Activated T-helper 1 cell treated with anti-CD3 and anti-CD28 coated beads, Interleukin-12 subunit alpha, Interleukin-12 subunit beta, Interleukin-2, Interleukin-4 antibody, amounts not matched to agents 30 ng/mL and 10 ng/mL and 1 ng/mL, durations not matched to agents 14 hours and 24 hours and 36 hours (primary cell): ENCODE data around the gene STX1A. TPM values are rescaled to one million over a fixed set of nuclear protein-coding genes. Genes with fewer than 3 reads are reported as not detected.

ENCODE experiments used
- DNase-seq: peaks from one replicate; pipeline ENCODE4 v3.0.0; 2021; ENCODE audit warnings: low spot score
- H3K27ac Mint-ChIP-seq: one replicate; pipeline ENCODE4 v1.8.0; 2021; ENCODE audit warnings: mild to moderate bottlenecking, mixed read lengths
- H3K27me3 Mint-ChIP-seq: one replicate; pipeline ENCODE4 v1.8.0; 2022; ENCODE audit warnings: mild to moderate bottlenecking, moderate library complexity, mixed read lengths; ENCODE audit not compliant: insufficient read depth
- H3K36me3 Mint-ChIP-seq: one replicate; pipeline ENCODE4 v1.8.0; 2021; ENCODE audit warnings: low read depth, mixed read lengths
- H3K4me1 Mint-ChIP-seq: one replicate; pipeline ENCODE4 v1.8.0; 2021; ENCODE audit warnings: low read depth, mixed read lengths
- H3K4me3 Mint-ChIP-seq: one replicate; pipeline ENCODE4 v1.8.0; 2021; ENCODE audit warnings: mild to moderate bottlenecking, moderate library complexity, mixed read lengths
- H3K9me3 Mint-ChIP-seq: one replicate; pipeline ENCODE4 v1.8.0; 2021; ENCODE audit warnings: mixed read lengths
- intact Hi-C: fragments of 100-400 bp; cut with micrococcal nuclease; formaldehyde crosslinking; loops from one replicate; pipeline ENCODE4 v1.15.1; 2024
- total RNA-seq: library from RNA; stranded (reverse); gene quantifications from 2 replicates; pipeline ENCODE4 v1.2.3, GENCODE V29; 2022

STX1A gene
- 24.9 and 26.7 TPM in 2 replicates for total RNA-seq

DNA sequence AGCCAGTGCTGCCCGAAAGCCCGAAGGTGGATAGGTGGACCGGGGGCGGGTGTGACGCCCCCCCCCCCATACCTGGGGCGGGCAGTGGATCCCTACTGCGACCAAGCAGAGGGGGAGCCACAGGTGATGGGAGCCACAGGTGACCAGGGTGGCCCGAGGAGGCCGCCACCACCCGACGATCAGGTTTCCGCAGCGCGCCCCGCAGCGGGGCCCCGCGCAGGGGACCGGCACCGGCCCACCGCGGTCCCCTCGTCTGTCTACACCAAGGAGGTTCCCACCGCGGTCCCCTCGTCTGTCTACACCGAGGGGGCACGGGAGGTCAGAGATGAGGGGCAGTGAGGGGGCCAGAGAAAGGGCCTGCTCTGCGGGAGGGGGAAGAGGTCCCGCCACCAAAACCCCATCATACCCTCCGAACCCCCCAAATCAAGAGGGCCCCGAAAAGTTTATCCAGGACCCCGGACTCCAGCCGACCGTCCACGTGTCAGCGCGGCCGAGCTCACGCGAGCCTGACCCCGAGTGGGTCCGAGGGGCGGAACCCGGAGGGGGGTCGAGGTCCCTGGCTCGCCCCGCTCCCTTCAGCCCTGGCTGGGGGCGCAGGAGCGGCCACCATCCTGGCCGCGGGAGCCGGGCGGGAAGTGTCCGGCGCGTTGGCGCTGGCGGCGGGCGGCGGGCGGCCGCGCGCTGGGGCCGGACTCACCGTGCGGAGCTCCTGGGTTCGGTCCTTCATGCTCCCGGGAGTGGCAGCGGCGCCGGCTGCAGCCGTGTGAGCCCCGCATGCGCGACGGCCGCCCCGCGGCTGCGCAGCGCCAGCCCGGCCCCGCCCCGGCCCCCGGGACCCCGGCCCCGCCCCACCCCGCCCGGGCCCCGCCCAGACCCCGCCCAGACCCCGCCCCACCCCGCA lies at the start of gene STX1A:
Gene STX1A (minus strand): TSS at position 765 of the 901 bp plus-strand sequence. CDS start 38 bp downstream, at position 727.
- H3K9me3 Mint-ChIP-seq: no peaks in the 10 kb centered on the region
- H3K27me3 Mint-ChIP-seq: peaks cover 15% of the 10 kb centered on the region
- peak within 1 kb of the TSS; percentile 88 for H3K4me3 Mint-ChIP-seq
- peaks cover 7% of the 10 kb centered on the region for H3K36me3 Mint-ChIP-seq
- H3K27ac Mint-ChIP-seq: peak within 1 kb of the TSS; percentile 89
- intact Hi-C loops: loop anchor here (1.0 to 5.0 kb wide), 7 partner anchors 19 to 197 kb away; partner anchors contain the start of genes ABHD11, BAZ1B, BCL7B and BUD23
- peak; percentile 72 for DNase-seq
- peaks cover 34% of the 10 kb centered on the region for H3K4me1 Mint-ChIP-seq

DNA sequence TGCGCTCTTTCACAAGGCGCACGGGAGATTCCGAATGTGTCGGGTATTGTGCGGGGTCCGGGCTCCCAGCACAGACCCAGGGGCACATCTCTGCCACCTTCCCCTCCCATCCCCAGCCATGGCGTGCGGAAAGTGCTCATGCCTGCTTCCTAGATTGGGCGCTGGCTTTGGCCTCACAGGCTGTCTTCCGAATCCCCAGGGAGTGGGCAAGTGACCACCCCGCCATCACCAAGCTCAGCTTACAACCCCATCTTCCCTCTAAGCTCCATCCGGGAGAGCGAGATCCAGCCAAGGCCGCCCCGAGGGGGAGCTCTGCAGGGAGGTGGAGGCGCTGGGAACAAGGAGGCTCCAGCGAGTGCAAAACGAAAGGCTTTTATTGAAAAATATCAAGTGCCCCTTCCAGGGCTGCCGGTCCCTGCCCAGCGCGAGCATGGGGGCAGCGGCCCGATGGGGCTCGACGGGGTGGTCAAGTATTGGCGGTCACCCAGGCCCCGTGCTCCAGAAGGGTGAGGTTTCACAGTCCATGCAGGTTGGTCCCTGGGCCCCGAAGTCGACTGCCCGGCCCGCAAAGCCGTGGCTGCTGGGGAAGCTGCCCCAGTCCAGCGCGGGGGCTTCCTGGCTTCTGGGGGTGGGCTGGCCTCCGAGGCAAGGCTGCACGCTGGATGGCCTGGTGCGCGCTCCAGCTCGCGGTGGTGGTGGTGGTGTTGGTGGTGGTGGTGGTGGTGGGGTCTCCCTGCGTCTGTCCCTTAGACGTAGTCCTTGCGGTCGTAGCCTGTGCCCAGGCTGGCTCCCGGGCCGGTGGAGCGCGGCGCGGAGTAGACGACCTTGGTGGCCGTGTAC lies 49.4 kb upstream of the STX1A start:
- Mint-ChIP-seq H3K36me3 (no peaks in the 10 kb centered on the region), H3K4me1 (no peaks in the 10 kb centered on the region), H3K9me3 (no peaks in the 10 kb centered on the region), H3K27ac (no peak overlapping the region), H3K27me3 (peaks cover 18% of the 10 kb centered on the region), H3K4me3 (no peak overlapping the region)
- intact Hi-C loops: no loop called here
- no peak for DNase-seq

DNA sequence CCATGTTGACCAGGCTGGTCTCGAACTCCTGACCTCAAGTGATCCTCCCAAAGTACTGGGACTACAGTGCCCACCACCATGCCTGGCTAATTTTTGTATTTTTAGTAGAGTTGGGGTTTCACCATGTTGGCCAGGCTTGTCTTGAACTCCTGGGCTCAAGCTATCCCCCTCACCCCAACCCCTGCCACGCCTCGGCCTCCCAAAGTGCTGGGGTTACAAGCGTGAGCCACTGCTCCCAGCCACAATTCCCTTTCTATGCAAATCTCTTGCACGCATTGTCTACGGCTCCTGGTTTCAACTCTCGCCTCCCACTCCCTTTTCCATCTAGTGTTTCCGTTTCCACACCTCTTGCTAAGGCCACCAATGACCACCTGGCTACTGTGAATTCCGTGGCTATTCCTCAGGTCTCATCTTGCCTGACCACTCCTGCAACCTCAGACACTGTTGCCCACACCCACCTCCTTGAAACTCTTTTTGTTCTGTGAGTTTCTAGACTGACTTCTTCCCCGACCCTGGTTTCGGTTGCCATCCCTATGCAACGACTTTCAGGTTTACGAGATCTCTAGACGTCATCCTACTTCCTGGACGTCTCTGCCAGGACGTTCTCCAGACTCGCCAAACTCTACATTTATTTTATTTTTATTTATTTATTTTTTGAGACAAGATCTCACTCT lies 47.2 kb upstream of the STX1A start:
- Mint-ChIP-seq H3K36me3 (no peaks in the 10 kb centered on the region), H3K4me3 (no peak overlapping the region), H3K4me1 (no peaks in the 10 kb centered on the region), H3K27me3 (peaks cover 19% of the 10 kb centered on the region), H3K9me3 (no peaks in the 10 kb centered on the region), H3K27ac (no peak overlapping the region)
- DNase-seq: no peak
- intact Hi-C loops: no loop called here

DNA sequence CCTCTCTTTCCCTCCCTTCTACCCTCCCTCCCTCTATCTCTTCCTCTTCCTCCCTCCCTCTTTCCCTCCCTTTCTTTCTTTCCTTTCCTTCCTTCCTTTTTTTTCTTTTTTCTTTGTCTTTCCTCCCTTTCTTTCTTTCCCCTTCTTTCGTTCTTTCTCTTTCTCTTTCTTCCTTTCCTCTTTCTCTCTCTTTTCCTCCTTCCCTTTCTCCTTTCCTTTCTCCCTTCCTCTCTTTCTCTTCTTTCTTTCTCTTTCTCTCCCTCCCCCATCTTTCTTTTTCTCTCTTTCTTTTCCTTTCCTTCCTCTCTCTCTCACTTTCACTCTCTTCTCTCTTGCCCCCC lies 43.2 kb upstream of the STX1A start:
- peaks cover 2% of the 10 kb centered on the region for H3K27me3 Mint-ChIP-seq
- H3K36me3 Mint-ChIP-seq: no peaks in the 10 kb centered on the region
- H3K4me1 Mint-ChIP-seq: no peaks in the 10 kb centered on the region
- no peak for DNase-seq
- H3K9me3 Mint-ChIP-seq: no peaks in the 10 kb centered on the region
- no peak overlapping the region for H3K27ac Mint-ChIP-seq
- intact Hi-C loops: no loop called here
- no peak overlapping the region for H3K4me3 Mint-ChIP-seq

DNA sequence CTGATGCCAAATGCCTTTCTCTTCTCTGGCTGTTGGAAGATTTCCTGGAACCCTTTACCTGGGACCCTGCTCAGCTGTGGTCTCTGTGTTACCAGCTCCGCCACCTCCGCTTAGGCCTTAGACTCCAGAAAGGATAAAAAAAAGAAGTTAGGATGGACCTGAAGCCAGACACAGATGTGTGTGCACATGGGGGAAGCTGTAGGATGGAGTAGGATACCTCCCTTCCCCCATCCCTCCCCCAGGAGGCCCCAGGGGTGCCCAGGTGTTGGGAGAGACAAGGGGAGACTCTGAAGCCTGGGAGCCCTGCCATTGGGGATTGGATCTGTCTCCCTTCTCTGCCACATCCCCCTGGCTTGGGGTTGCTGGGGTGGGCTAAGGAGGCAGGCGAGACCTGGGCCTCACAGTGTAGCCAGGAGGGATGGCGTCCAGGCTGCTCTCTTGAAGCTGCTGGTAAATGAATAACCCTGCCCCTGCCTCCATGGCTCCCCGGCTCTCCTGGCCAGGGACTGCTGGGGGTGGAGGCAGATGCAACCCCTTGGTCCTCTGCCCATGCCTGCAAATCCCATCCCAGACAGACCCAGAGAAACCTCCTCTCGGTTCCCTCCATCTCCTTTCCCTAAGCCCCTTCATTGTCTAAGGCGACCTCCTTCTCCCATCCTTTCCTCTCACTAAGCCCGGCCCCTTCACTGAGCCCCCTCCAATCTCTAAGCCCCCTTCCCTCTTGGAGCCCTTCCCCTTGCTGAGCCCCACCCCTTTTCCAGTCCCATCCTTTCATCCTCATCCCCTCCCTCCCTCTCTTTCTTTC lies 42.6 kb upstream of the STX1A start:
- Mint-ChIP-seq H3K9me3 (no peaks in the 10 kb centered on the region), H3K4me3 (no peak overlapping the region), H3K27me3 (peaks cover 2% of the 10 kb centered on the region), H3K36me3 (no peaks in the 10 kb centered on the region), H3K4me1 (no peaks in the 10 kb centered on the region), H3K27ac (no peak overlapping the region)
- intact Hi-C loops: no loop called here
- no peak for DNase-seq

DNA sequence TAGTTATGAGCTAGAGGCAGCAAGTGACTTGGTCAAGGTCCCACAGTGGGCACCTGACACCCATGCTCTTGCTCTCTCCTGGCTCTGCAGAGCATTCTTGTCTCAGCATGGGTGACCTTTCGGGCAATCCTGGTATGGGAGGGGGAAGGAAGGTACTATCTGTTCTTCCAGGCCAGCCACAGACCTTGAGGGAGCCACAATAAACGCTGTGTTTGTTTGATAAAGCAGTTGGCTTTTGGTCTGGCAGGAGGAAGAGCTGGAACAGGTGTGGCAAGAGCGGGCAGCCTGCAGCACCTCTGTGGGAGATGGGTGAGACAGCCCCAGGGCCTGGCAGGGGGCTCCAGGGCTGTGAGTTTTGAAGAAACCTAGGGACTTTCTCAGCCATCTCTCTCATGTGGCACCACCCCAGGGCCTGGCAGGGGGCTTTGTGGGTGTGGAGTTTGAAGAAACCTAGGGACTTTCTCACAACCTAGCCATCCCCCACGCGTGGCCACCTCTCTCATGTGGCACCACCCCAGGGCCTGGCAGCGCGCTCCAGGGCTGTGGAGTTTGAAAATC lies 39.2 kb upstream of the STX1A start:
- no peaks in the 10 kb centered on the region for H3K4me1 Mint-ChIP-seq
- H3K36me3 Mint-ChIP-seq: no peaks in the 10 kb centered on the region
- no peak overlapping the region for H3K27ac Mint-ChIP-seq
- intact Hi-C loops: no loop called here
- peaks cover 5% of the 10 kb centered on the region for H3K27me3 Mint-ChIP-seq
- DNase-seq: no peak
- no peaks in the 10 kb centered on the region for H3K9me3 Mint-ChIP-seq
- no peak overlapping the region for H3K4me3 Mint-ChIP-seq

DNA sequence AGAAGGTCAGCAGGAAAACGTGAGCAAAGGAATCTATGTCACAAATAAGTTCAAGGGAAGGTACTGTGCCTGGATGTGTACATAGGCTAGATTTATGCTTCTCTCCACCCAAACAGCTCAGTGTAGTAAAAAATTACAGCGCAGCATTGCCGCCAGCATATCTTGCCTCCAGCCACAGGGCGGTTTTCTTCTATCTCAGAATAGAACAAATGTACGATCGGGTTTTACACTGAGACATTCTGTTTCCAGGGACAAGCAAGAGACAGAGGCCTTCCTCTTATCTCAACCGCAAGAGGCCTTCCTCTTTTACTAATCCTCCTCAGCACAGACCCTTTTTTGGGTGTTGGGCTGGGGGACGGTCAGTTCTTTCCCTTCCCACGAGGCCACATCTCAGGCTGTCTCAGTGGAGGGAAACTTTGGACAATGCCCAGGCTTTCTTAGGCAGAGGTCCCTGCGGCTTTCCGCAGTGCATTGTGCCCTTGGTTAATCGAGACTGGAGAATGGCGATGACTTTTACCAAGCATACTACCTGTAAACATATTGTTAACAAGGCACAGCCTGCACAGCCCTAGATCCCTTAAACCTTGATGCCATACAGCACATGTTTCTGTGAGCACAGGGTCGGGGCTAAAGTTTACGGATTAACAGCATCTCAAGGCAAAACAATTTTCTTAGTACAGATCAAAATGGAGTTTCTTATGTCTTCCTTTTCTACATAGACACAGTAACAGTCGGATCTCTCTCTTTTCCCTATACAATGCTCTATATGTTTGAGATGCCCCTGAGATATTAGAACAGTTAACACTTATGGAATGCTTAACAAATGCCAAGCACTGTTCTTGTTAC lies 30.7 kb upstream of the STX1A start:
- no peak overlapping the region for H3K4me3 Mint-ChIP-seq
- H3K27me3 Mint-ChIP-seq: peaks cover 16% of the 10 kb centered on the region
- intact Hi-C loops: no loop called here
- no peaks in the 10 kb centered on the region for H3K9me3 Mint-ChIP-seq
- H3K27ac Mint-ChIP-seq: no peak overlapping the region
- DNase-seq: no peak
- no peaks in the 10 kb centered on the region for H3K4me1 Mint-ChIP-seq
- no peaks in the 10 kb centered on the region for H3K36me3 Mint-ChIP-seq

DNA sequence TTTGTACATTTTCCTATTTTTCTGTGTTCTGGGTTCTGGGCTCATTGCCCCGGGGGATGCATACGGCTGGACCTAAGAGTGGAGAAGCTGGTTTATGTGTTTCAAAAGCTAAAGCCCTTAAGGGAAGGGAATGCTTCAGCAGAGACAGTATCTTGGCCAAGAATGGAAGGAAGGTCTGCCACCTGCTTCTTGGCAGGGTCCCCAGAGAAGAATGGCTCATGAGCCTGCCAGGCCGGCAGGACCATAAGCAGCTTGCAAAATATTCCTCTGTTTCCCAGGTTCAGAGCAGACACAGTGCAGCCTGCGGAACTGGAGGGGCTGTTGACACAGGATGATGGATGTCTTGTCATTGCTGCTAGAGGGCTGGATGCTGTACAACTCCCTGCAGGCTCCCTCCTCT lies 26.9 kb upstream of the STX1A start:
- Mint-ChIP-seq H3K4me1 (no peaks in the 10 kb centered on the region), H3K27ac (no peak overlapping the region), H3K36me3 (no peaks in the 10 kb centered on the region), H3K4me3 (no peak overlapping the region), H3K27me3 (peaks cover 15% of the 10 kb centered on the region), H3K9me3 (no peaks in the 10 kb centered on the region)
- intact Hi-C loops: no loop called here
- DNase-seq: no peak

DNA sequence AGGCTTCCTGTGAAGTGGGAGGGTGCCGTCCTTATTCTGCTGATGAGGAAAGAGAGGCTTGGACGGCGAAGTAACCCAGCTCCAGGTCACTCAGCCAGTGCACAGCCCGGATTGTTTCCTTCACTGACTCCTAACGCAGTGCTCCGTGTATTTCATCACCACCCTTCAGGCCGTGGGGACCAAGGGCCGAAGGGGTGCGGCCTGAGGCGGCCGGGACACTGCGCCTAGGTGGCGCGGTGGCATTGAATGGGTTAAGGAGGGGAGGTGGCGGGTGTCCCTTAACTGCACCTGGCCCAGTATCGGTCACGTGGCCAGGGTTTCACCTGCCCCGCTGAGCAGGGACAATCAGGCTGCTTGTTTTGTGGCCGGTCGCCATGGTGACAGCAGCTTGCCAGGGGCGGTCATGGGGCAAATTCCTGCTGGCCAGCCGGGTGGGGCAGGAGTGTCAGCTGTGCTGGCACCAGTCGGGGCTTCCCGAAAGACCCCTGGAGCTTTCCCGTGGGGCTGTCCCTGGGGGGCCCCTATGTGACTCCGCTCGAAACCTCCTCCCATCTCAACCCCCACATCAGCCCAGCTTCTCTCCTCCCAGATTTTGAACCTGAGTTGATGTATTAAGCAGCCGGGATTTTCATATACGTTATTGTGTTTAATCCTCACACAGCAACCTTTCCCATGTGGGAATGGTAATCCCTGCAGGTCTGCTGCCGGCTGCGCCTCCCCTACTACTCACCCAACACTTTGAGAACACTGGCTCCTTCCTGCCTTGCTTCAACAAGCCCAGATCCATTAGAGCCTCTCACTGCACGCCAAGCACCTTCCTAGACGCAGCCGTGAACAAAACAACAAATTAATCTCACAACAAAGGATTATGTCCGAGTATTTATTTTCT lies 23.5 kb upstream of the STX1A start:
- Mint-ChIP-seq H3K4me3 (no peak overlapping the region), H3K27ac (no peak overlapping the region), H3K9me3 (no peaks in the 10 kb centered on the region), H3K36me3 (no peaks in the 10 kb centered on the region), H3K27me3 (peaks cover 3% of the 10 kb centered on the region), H3K4me1 (peaks cover 2% of the 10 kb centered on the region)
- DNase-seq: no peak
- intact Hi-C loops: no loop called here

DNA sequence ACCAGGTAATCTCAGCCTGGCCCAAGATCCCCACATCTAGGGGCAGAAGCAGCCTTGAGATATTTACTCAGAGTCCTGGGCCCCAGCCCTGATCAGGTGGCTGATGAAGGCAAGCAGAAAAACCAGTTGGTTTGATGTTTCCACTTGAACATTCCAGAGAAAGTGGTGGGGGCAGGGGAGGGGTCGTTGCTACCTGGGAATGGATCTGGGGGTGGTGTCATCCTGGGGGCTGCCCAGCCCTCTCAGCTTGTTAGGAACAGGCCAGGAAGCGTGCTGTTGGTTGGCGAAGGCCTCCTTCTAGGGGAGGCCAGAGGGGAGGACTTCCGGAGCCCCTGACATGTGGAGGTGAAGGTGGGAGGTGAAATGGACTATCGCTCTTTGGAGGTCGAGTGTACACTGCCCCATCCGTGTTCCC lies 22.9 kb upstream of the STX1A start:
- H3K36me3 Mint-ChIP-seq: no peaks in the 10 kb centered on the region
- H3K9me3 Mint-ChIP-seq: no peaks in the 10 kb centered on the region
- H3K27me3 Mint-ChIP-seq: peaks cover 3% of the 10 kb centered on the region
- no peak for DNase-seq
- intact Hi-C loops: no loop called here
- H3K4me1 Mint-ChIP-seq: peaks cover 6% of the 10 kb centered on the region
- H3K4me3 Mint-ChIP-seq: no peak overlapping the region
- no peak overlapping the region for H3K27ac Mint-ChIP-seq

DNA sequence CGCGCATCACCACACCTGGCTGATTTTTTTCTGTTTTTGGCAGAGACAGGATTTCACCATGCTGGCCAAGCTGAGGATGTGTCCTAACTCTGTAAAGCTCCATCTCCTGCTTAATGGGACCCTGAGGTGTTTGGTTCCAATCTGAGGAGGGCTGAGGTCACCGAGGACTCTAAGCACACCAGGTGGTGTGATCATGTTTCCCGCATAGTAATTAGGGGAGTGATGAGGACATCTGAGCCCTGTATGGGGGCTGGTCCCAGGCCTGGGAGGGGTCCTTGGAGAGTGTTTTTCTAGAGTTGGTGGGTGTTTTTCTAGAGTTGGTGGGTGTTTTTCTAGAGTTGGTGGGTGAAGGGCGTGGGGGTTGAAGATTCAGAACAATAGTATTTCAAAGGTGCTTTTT lies 22.1 kb upstream of the STX1A start:
- intact Hi-C loops: no loop called here
- no peak for DNase-seq
- Mint-ChIP-seq H3K4me3 (no peak overlapping the region), H3K27me3 (peaks cover 3% of the 10 kb centered on the region), H3K27ac (no peak overlapping the region), H3K4me1 (peaks cover 6% of the 10 kb centered on the region), H3K9me3 (no peaks in the 10 kb centered on the region), H3K36me3 (no peaks in the 10 kb centered on the region)
